T47D (cell line): ENCODE results near the gene SLC26A11.
A peak's percentile ranks its signal among the peaks of the same experiment; 100 is the strongest.

Experiments
- DNase-seq, 2 experiments: peaks; one replicate each; pipeline versions ENCODE4 v3.0.0 to v3.0.0-alpha.2; 2011 to 2012; ENCODE audit warnings: low read depth in 1 of 2, low spot score in 1 of 2
- JUND ChIP-seq: IDR thresholded peaks from 2 replicates; pipeline ENCODE4 v1.6.1; 2012; ENCODE audit warnings: low read depth
- in situ Hi-C: cut with HindIII; loops from 2 replicates; pipeline ENCODE4 v1.10.0; 2016; ENCODE audit warnings: low sequenced_read_pairs, low pct_unique_long_range_greater_than_20kb

The SLC26A11 gene

DNA sequence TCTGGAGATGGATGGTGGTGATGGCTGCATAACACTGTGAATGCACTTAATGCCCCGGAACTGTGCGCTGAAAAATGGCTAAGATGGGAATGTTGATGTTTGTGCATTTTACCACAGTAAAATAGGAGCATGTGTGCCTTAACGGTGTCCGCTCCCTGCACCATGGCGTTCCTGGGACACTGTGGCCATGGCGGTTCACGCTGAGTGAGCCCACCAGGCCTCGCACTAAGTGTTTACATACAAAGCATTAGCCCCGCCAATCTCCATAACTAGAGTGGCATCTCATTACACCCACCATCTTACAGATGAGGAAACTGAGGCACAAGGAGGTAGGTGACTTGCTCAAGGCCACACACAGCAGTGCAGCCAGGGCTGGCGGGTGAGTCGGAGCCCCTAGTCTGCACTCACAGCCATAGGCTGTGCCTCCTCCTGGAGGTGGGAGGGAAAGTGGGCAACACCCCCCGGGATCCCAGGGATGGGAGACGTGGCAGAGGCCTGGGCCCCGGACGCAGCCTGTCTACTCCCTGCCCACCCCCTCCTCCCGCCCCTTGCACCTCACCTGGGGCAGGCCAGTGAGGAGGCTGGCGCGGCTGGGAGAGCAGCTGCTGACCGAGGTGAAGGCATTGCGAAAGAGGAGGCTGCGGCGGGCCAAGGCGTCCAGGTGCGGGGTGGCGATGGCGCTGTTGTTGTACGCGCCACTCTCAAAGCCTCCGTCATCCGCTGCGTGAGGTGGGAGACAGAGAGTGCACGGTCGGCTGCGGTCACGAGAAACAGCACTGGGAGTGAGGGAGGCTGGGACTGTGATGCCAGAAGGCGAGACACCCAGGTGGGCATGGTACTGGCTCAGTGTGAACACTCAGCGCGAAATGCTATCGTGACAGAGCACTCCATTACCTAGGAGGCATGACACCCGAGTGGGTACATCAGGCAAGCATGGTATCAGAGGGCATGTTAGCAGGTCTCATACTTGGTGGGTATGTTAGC lies 3.5 kb upstream of the SLC26A11 start:
- in situ Hi-C loops: no loop called here
- no peak for TF ChIP-seq JUND
- no peak for DNase-seq

- no peak for TF ChIP-seq JUND
- no peak for DNase-seq
- in situ Hi-C loops: no loop called here
These were observed 2.4 kb upstream of the SLC26A11 start for GRCh38 chr17:80217703-80218362.

DNA sequence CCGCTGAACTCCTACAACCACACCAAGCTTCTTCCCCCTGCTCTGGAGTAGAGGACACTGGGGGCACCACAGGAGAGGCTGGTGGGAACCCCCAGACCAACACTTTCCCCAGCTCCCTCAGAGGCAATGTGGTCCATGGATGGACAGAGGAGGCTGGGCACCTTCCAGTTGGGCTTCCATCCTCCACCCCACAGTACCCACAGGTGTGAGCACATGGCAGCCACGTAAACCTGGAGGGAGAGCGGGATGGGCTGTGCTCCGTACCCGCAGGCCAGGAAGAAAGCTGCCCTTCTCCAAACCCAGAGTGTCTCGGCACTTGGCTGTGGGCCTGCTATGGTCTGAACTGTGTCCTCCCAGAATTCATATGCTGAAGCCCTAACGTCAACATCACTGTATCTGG lies 1.8 kb upstream of the SLC26A11 start:
- in situ Hi-C loops: no loop called here
- DNase-seq: no peak
- no peak for TF ChIP-seq JUND

GRCh38 chr17:80219013-80219762 lies 1.0 kb upstream of the SLC26A11 start:
- in situ Hi-C loops: no loop called here
- peak; percentile 55 to 68 for DNase-seq
- TF ChIP-seq JUND: no peak

GRCh38 chr17:80219763-80220053 lies 519 bp upstream of the SLC26A11 start:
- in situ Hi-C loops: no loop called here
- no peak for DNase-seq
- no peak for TF ChIP-seq JUND

- in situ Hi-C loops: no loop called here
- no peak for TF ChIP-seq JUND
- DNase-seq: peak; percentile 36 to 79
These were observed 549 bp downstream of the SLC26A11 start for GRCh38 chr17:80220736-80221215.

DNA sequence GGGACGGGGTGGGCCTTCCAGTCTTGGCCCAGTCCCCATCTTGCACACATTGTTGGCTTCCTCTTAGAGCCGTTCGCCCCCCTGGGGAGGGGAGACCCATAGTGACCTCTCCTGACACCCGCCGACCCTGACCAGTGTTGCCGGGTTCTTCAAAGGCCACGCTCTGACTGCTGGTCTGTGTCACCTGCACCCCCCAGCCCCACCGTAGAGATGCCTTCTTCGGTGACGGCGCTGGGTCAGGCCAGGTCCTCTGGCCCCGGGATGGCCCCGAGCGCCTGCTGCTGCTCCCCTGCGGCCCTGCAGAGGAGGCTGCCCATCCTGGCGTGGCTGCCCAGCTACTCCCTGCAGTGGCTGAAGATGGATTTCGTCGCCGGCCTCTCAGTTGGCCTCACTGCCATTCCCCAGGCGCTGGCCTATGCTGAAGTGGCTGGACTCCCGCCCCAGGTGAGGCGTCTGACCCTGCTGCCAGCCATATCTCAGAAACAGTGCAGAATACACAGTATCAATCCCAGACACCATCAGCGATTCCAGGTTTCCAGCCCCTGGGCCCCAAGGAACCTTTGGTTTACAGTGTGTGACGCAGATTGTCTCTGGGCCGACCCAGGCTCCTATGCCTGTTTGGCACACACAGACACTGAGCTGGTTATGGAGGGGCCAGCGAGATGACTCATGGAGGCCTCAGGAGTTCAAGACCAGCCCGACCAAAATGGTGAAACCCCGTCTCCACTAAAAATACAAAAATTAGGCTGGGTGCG lies 1.3 kb downstream of the SLC26A11 start:
- DNase-seq: no peak
- in situ Hi-C loops: no loop called here
- TF ChIP-seq JUND: no peak

DNA sequence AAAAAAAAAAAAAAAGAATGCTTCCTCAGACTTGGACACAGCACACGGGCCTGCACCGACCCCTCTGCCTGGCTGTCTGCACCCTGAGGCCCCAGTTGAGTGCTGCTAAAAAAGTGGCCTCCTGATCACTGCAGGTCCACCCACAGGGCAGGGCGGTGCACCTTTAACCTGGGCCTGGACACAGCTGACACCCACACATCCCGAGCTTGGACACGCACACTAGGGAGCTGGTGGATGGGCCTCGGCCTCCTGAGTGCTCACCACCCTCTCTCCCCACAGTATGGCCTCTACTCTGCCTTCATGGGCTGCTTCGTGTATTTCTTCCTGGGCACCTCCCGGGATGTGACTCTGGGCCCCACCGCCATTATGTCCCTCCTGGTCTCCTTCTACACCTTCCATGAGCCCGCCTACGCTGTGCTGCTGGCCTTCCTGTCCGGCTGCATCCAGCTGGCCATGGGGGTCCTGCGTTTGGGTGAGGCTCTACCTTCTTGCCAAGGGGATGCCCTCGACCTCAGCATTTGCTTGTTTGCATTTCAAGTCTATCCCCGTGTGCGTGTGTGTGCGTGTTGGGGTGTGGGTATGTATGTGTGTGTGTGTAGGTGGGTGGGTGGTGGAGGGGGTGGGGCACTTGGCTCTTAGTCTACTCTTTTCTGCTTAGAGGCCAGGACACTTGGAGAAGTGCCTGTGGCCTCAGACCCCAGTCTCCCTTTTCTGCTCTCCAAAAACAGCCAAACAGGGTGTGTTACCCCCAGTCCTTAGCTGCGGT lies 2.3 kb downstream of the SLC26A11 start:
- no peak for DNase-seq
- TF ChIP-seq JUND: no peak
- in situ Hi-C loops: no loop called here

GRCh38 chr17:80223142-80223815 lies 3.1 kb downstream of the SLC26A11 start:
- no peak for DNase-seq
- no peak for TF ChIP-seq JUND
- in situ Hi-C loops: no loop called here

DNA sequence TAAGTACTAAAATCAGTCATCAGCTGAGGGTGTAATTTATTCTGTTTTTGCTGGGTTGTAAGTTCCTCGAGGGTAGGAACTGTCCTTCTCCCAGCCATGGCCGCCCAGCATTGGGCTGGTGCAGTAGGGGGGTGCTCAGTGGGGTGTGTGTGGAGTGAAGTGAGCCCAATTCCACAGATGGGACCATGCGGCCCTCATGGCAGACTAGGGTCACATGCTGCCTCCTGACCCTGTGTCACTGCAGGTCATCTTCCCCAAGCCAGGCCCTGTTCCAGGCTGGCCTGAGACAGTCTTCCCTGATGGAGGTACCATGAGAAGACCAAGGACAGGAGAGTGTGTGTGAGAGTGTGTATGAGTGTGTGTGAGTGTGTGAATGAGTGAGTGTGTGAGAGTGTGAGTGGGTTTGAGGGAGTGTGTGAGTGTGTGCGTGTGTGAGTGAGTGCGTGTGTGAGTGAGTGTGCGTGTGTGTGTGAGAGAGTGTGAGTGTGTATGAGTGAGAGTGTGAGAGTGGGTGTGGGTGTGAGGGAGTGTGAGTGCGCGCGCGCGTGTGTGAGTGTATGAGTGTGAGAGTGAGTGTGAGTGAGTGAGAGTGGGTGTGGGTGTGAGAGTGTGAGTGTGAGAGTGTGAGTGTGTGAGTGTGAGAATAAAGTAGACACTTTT lies 3.7 kb downstream of the SLC26A11 start:
- no peak for DNase-seq
- no peak for TF ChIP-seq JUND
- in situ Hi-C loops: no loop called here

DNA sequence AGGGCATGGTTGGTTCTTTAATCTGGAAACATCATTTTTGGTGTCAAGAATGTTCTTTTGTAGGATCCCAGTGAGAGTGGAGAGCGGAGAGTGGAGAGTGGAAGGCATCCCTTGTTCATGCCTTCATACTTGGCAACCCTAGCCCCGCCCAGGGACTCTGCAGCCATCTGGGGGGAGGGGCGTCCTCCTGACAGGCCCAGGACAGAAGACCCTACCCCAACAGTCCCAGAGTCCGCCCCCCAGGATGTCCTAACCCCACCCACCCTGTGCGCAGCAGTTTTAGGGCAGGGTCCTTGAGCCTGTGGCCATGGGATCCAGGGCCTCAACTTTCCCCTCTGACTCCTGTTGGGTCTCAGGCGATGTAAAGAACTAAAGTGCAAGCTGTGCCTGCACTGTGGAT lies 4.5 kb downstream of the SLC26A11 start:
- DNase-seq: no peak
- in situ Hi-C loops: no loop called here
- TF ChIP-seq JUND: no peak
